LNCAP (cell line): Measurements from ENCODE around the gene EDDM3A.

ENCODE experiments used
- TF ChIP-seq, protein P1 (sequence below): fragments of 450-650 bp; IDR thresholded peaks from 2 replicates; pipeline ENCODE4 v1.5.1; 2017; ENCODE audit warnings: mild to moderate bottlenecking

Gene EDDM3A

DNA sequence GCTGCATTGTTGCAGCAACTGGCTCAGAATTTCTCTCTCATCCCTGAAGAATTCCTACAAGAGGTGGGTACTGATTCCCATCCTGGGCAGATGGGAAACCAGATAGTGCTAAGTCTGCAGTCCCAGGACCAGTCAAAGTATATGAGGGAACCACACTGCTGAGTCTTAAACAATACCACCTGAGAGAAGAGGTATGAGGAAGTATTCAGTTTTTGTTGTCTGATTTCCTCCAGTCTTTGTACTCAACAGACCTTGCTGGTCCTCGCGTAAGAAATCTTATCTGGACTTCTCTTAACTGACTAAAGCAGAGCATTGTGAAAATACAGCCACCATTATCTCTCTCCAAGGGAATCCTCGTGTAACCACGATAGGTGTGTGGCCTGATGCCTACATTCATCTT is 3.6 kb upstream of the EDDM3A start:
- TF ChIP-seq, protein P1, sequence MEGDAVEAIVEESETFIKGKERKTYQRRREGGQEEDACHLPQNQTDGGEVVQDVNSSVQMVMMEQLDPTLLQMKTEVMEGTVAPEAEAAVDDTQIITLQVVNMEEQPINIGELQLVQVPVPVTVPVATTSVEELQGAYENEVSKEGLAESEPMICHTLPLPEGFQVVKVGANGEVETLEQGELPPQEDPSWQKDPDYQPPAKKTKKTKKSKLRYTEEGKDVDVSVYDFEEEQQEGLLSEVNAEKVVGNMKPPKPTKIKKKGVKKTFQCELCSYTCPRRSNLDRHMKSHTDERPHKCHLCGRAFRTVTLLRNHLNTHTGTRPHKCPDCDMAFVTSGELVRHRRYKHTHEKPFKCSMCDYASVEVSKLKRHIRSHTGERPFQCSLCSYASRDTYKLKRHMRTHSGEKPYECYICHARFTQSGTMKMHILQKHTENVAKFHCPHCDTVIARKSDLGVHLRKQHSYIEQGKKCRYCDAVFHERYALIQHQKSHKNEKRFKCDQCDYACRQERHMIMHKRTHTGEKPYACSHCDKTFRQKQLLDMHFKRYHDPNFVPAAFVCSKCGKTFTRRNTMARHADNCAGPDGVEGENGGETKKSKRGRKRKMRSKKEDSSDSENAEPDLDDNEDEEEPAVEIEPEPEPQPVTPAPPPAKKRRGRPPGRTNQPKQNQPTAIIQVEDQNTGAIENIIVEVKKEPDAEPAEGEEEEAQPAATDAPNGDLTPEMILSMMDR, result no peak

DNA sequence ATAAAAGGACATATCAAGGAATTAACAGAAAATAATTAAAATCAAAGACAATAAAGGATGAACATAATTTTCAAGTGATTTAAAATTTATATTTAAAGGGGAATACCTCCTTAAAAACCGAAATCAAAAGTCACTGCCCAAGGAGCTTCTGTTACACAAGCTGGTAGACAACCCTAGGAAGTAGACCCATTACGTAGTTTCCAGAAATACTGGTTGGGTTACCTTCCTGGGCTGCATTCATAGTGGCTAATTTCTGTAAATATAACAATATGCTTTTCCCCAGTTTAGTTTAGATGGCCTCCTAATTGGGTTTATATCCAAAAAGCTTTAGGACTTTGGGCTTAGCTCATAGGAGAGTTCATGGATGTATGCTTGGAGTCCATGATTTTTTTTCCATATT is 2.1 kb upstream of the EDDM3A start:
- TF ChIP-seq, protein P1, result no peak

DNA sequence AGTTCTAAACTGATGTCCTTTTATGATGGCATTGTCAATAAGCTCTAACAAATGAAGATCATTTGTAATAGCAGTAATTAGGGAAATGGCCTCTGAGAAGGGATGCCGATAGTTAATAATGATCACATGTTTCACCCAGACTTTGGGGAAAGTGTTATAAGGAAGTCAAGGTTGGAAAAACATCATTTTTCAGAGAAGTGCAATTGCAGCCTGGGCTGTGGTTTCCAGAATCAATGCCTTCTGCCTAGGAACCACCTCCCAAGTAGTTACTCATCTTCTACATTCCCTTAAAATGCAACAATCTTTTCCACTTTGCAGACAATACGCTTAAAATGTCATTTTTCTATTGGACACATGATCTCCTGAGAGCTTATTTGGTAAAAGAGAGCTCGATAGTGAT is 879 bp downstream of the EDDM3A start:
- TF ChIP-seq, protein P1, result no peak

DNA sequence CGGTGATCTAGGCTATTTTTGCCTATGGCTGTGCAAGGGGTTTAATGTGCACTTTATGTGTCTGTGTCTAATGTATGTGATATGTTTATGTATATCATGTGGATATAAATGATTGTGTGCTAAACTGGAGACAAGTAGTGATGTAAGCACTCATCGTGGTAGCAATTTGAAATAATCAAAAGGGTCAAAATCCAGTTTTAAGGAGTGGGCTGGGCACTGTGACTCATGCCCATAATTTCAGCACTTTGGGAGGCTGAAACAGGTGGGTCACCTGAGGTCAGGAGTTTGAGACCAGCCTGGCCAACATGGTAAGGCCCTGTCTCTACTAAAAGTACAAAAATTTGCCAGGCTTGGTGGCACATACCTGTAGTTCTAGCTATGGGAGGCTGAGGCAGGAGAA is 2.8 kb downstream of the EDDM3A start:
- TF ChIP-seq, protein P1, result no peak

DNA sequence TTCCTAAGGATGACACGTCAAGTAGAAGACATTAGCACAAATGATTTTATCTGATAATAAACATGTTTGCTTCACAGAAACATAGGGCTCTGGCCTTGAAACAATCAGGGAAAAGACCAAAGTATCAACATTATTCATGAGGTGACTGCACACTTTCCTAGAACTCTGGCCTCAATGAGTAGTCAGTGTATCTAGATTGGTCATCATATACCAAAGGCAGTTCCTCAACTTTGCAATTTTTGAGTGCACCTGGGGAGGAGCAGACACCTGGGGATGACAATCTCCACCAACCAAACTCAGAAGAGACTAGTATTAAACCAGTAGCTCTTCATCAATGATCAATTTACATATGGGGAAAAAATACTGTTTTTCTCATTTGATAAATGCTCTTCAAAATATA is 4.5 kb downstream of the EDDM3A start:
- TF ChIP-seq, protein P1, result no peak

DNA sequence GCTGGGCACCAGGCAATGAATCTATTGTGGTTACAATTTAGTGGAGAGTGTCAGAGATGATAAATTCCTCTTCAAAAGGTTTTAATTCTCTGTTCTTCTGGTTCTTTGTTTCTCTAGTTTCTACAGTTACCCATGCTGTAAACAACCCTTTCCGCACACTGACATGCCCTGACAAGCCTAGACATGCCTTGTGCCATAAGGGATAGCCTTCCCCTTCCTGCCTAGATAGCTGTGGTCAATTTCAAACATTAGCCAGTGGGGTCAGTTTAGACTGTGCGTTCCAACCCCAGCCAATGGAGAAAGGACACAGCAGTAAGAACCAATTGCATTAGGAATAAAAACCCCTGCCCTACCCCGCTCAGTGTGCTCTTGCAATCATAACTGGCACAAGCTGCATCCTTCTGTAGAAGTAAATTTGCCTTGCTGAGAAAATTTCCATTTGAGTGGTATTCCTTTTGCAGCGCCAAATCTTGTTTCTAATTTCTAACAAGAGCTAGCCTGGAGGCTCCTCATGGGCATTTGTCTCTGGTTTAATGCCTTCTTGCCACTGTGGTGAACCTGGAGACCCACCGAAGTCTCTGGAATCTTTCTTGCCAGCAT is 6.4 kb downstream of the EDDM3A start:
- TF ChIP-seq, protein P1, result no peak

DNA sequence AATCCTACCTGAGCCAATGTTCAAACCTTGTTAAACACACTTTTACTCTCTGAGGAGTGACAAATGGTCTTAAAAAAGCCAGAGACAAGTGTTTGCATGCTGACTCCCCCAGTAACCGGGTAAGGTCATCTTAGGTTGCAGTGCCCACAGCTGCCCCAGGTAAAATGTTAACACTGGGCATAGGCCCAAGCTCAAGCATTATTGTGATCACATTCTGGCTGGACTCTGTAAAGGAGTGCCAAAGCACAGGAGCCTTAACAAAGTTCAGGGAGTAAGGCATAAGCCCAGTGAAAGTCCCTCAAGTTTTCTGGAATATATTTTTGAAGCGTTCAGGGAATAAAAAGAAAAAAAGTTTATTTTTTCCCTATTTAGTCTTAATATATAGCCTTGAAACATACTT is 8.6 kb downstream of the EDDM3A start:
- TF ChIP-seq, protein P1, result no peak

DNA sequence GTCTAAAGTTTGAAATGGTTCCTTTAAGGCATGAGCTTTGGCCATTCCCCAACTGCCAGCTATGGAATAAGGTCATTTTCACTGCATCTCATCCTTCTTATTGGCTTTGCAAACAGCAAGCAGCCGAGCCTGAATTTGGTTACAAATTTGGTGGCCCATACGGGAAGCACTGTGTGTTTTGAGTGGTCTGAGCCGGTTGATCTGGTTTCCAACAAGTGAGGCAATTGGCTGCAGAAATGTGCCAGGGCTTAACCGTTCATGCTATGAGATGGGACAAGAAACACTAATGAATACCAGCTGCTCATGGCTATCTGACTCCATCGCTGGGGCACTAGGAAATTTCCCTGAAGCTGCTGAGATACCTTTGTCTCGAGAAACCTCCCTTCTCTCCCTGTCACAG is 9.3 kb downstream of the EDDM3A start:
- TF ChIP-seq, protein P1, result no peak
